Measurements from ENCODE around the gene UQCC2.

UQCC2 gene

DNA sequence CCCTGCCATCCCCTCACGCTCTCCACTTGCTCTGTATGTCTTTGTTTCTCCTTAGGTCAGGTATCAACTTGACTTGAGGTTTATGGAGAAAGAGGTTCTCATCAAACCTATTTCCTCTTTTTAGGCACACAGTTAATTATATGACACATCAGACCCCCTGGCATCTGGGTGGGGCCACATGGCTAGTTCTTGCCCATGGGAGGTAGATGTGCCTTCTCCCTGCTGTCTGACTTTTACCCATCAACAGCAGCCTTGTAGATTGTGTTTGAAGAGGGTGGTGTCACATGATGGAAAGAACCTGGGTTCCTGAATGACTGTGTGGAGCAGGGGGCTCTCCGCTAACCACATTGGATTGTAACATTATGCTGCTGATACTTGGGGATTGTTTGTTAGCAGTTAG lies 7.2 kb upstream of the UQCC2 start:
- no peak overlapping the region for H3K9ac ChIP-seq (ENCODE audit: low read depth in 1 of 2, low read length in 2 of 2)
- no peaks in the 10 kb centered on the region for H3K36me3 ChIP-seq (ENCODE audit: control insufficient read depth in 1 of 2, insufficient read depth in 2 of 2, low read length in 2 of 2)
- no peak overlapping the region for H3K4me3 ChIP-seq (ENCODE audit: low read depth in 1 of 2, low read length in 2 of 2)
- H3K9me3 ChIP-seq (ENCODE audit: control insufficient read depth in 1 of 2, low read length in 2 of 2): no peaks in the 10 kb centered on the region
- no peak overlapping the region for H3K27ac ChIP-seq (ENCODE audit: low read depth, low read length)
- no peaks in the 10 kb centered on the region for H3K27me3 ChIP-seq (ENCODE audit: control insufficient read depth in 1 of 2, insufficient read depth in 2 of 2, low read length in 2 of 2)
- no peaks in the 10 kb centered on the region for H3K4me1 ChIP-seq (ENCODE audit: control insufficient read depth in 1 of 2, insufficient read depth in 2 of 2, low read length in 2 of 2)

DNA sequence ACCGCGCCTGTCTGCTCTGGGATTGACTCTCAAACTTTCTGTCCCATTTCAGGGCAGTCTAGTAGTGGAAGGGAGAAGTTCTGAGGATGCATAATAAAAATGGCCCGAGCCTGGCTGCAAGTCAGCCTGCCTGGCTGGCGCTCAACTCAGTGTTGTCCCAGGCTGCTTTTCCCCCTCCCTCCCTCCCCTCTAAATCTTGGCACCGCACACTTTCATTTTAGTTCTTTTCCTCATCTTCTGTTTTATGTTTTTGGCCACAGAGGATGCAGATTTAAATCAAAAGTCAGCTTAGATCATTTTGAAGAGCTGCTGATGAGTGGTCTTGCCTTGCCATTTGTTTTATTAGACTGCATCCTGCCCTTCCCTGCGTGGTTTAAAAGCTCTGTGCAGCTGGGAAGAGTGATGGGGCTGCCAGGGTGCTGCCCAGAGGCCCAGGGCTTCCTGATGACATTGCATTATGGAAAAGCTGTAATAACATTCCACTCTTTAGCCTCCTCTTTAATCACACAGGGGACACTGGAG lies 6.5 kb upstream of the UQCC2 start:
- Histone ChIP-seq H3K9ac (ENCODE audit: low read depth in 1 of 2, low read length in 2 of 2) (no peak overlapping the region), H3K27ac (ENCODE audit: low read depth, low read length) (no peak overlapping the region), H3K4me3 (ENCODE audit: low read depth in 1 of 2, low read length in 2 of 2) (no peak overlapping the region), H3K27me3 (ENCODE audit: control insufficient read depth in 1 of 2, insufficient read depth in 2 of 2, low read length in 2 of 2) (no peaks in the 10 kb centered on the region), H3K9me3 (ENCODE audit: control insufficient read depth in 1 of 2, low read length in 2 of 2) (no peaks in the 10 kb centered on the region), H3K36me3 (ENCODE audit: control insufficient read depth in 1 of 2, insufficient read depth in 2 of 2, low read length in 2 of 2) (no peaks in the 10 kb centered on the region), H3K4me1 (ENCODE audit: control insufficient read depth in 1 of 2, insufficient read depth in 2 of 2, low read length in 2 of 2) (no peaks in the 10 kb centered on the region)

DNA sequence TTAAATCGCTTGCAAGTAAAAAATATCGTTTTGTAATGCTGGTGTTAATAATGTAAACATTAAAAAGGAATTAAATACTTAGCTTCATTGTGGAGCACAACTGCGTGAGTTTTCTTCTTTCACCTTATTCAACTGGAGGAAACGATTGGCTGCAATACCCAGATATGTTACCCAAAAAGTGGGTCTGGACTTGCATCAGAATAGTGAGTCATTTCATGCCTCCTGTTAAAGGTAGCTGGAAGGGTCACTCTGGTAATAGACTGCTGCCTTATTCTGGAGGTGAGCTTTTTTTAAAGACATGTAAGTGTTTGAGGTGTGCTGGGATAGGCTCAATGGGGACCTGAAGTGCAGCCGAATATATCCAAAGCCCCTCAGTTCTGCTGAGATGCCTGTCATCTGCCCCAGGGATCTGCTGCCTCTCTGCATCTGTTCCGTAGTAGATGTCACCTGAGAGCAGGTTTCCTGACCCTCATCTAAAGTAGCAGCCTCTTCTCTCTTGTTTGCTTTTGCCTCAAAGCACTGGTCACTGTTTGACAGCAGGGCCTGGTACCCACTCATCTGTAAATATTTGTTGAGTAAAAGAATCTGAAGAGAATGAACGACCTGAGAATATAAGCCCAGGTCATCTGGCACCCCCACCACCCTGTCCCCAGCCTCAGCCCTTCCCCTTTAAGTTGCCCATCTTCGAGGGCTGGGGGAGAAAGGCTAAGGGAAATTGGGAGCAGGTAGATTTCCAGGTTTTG lies 5.6 kb upstream of the UQCC2 start:
- Histone ChIP-seq H3K9ac (ENCODE audit: low read depth in 1 of 2, low read length in 2 of 2) (no peak overlapping the region), H3K27me3 (ENCODE audit: control insufficient read depth in 1 of 2, insufficient read depth in 2 of 2, low read length in 2 of 2) (no peaks in the 10 kb centered on the region), H3K9me3 (ENCODE audit: control insufficient read depth in 1 of 2, low read length in 2 of 2) (no peaks in the 10 kb centered on the region), H3K27ac (ENCODE audit: low read depth, low read length) (no peak overlapping the region), H3K4me3 (ENCODE audit: low read depth in 1 of 2, low read length in 2 of 2) (no peak overlapping the region), H3K4me1 (ENCODE audit: control insufficient read depth in 1 of 2, insufficient read depth in 2 of 2, low read length in 2 of 2) (peaks cover 0 to under 1% of the 10 kb centered on the region in 2 donors), H3K36me3 (ENCODE audit: control insufficient read depth in 1 of 2, insufficient read depth in 2 of 2, low read length in 2 of 2) (no peaks in the 10 kb centered on the region)

DNA sequence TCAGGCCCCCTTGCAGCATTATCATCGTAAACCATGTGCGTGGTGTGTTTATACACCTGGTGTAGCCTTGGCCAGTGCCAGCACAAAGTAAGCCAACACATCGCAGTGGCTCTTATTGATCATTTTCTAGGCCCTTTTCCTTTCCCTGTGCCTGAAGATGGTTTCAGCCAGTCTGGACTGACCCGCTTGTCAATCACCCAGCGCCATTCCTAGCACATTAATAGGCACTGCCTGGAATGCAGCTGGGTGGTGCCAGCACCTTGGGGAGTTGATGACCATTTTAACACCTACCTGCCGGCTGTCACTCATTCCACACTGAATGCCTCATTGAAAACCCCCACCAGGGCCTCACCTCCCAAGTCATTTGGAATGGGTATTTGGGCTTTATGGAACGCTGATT lies 4.9 kb upstream of the UQCC2 start:
- H3K4me1 ChIP-seq (ENCODE audit: control insufficient read depth in 1 of 2, insufficient read depth in 2 of 2, low read length in 2 of 2): peaks cover 3 to 4% of the 10 kb centered on the region in 2 donors

DNA sequence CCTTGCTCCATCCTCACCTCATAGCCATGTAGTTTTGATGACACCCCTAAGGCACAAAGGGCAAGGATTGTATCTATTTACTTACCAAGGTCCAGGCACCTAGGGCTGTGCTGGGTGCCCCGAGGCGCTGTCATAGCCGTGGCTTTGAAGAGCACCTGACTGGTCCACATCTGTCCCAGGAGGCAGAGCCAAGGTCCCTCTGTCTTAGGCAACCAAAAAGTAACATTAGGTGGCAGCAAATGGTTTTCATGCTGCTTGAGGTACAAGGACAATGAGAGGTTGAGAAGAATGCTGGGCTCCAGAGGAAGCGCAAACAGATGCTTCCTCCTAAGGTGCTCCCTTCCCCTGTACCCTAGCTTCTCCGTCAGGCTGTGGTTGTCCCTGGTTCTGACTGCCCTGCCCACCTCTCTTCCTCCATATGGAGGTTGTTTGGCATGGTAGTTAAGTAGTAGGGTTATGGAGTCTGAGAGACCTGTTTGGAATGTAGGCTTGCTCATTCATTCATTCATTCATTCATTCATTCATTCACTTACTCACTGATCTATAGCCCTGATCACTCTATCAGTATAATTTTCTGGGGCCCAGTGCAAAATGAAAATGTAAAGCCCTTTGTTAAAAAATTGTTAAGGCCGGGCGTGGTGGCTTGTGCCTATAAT lies 3.0 kb upstream of the UQCC2 start:
- H3K4me3 ChIP-seq (ENCODE audit: low read depth in 1 of 2, low read length in 2 of 2): no peak overlapping the region
- H3K36me3 ChIP-seq (ENCODE audit: control insufficient read depth in 1 of 2, insufficient read depth in 2 of 2, low read length in 2 of 2): peaks cover 0 to 6% of the 10 kb centered on the region in 2 donors
- H3K9ac ChIP-seq (ENCODE audit: low read depth in 1 of 2, low read length in 2 of 2): no peak overlapping the region
- H3K27me3 ChIP-seq (ENCODE audit: control insufficient read depth in 1 of 2, insufficient read depth in 2 of 2, low read length in 2 of 2): no peaks in the 10 kb centered on the region
- no peaks in the 10 kb centered on the region for H3K9me3 ChIP-seq (ENCODE audit: control insufficient read depth in 1 of 2, low read length in 2 of 2)
- H3K27ac ChIP-seq (ENCODE audit: low read depth, low read length): no peak overlapping the region
- H3K4me1 ChIP-seq (ENCODE audit: control insufficient read depth in 1 of 2, insufficient read depth in 2 of 2, low read length in 2 of 2): peaks cover 8 to 16% of the 10 kb centered on the region in 2 donors

More for the DNA sequence above, 4.9 kb upstream of the UQCC2 start:
- no peak overlapping the region for H3K27ac ChIP-seq (ENCODE audit: low read depth, low read length)
- no peak overlapping the region for H3K4me3 ChIP-seq (ENCODE audit: low read depth in 1 of 2, low read length in 2 of 2)
- no peaks in the 10 kb centered on the region for H3K27me3 ChIP-seq (ENCODE audit: control insufficient read depth in 1 of 2, insufficient read depth in 2 of 2, low read length in 2 of 2)
- H3K9me3 ChIP-seq (ENCODE audit: control insufficient read depth in 1 of 2, low read length in 2 of 2): no peaks in the 10 kb centered on the region
- no peak overlapping the region for H3K9ac ChIP-seq (ENCODE audit: low read depth in 1 of 2, low read length in 2 of 2)
- H3K36me3 ChIP-seq (ENCODE audit: control insufficient read depth in 1 of 2, insufficient read depth in 2 of 2, low read length in 2 of 2): no peaks in the 10 kb centered on the region

DNA sequence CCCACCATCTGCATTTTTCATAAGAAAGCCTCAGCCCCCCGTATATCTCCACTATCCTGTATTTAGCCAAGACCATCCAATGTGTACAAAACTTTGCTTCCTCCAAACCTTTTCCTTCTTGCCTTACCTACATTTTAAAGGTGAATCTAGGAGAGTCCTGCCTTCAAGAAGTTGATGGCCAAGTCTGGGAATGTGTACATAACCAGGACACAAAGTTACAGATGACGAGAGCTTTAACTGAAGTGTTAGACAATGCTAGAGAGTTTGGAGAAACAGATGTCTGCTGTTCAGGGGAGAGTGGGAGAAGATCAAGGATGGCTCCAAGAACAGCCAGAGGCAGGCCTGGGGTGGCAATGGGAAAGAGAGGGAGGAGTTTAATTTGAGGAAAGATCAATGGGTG lies 2.3 kb upstream of the UQCC2 start:
- Histone ChIP-seq H3K4me1 (ENCODE audit: control insufficient read depth in 1 of 2, insufficient read depth in 2 of 2, low read length in 2 of 2) (peaks cover 8 to 16% of the 10 kb centered on the region in 2 donors), H3K36me3 (ENCODE audit: control insufficient read depth in 1 of 2, insufficient read depth in 2 of 2, low read length in 2 of 2) (peaks cover 0 to 13% of the 10 kb centered on the region in 2 donors), H3K27ac (ENCODE audit: low read depth, low read length) (no peak overlapping the region), H3K9me3 (ENCODE audit: control insufficient read depth in 1 of 2, low read length in 2 of 2) (no peaks in the 10 kb centered on the region), H3K4me3 (ENCODE audit: low read depth in 1 of 2, low read length in 2 of 2) (no peak overlapping the region), H3K27me3 (ENCODE audit: control insufficient read depth in 1 of 2, insufficient read depth in 2 of 2, low read length in 2 of 2) (no peaks in the 10 kb centered on the region), H3K9ac (ENCODE audit: low read depth in 1 of 2, low read length in 2 of 2) (no peak overlapping the region)

DNA sequence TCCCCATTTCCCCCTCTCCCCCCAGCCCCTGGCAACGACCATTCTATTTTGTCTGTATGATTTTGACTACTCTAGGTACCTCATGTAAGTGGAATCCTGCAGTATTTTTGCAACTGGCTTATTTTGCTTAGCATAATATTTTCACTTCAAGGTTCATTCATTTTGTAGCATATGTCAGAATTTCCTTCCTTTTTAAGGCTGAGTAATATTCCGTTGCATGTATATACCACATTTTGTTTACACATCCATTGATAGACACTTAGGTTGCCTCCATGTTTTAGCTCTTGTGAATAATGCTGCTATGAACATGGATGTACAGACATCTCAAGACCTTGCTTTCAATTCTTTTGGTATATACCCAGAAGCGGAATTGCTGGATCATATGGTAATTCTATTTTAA lies 1.4 kb upstream of the UQCC2 start:
- H3K4me3 ChIP-seq (ENCODE audit: low read depth in 1 of 2, low read length in 2 of 2): no peak overlapping the region
- H3K9me3 ChIP-seq (ENCODE audit: control insufficient read depth in 1 of 2, low read length in 2 of 2): no peaks in the 10 kb centered on the region
- H3K9ac ChIP-seq (ENCODE audit: low read depth in 1 of 2, low read length in 2 of 2): no peak overlapping the region
- no peak overlapping the region for H3K27ac ChIP-seq (ENCODE audit: low read depth, low read length)
- H3K27me3 ChIP-seq (ENCODE audit: control insufficient read depth in 1 of 2, insufficient read depth in 2 of 2, low read length in 2 of 2): no peaks in the 10 kb centered on the region
- peaks cover 8 to 16% of the 10 kb centered on the region in 2 donors for H3K4me1 ChIP-seq (ENCODE audit: control insufficient read depth in 1 of 2, insufficient read depth in 2 of 2, low read length in 2 of 2)
- peaks cover 5 to 20% of the 10 kb centered on the region in 2 donors for H3K36me3 ChIP-seq (ENCODE audit: control insufficient read depth in 1 of 2, insufficient read depth in 2 of 2, low read length in 2 of 2)

DNA sequence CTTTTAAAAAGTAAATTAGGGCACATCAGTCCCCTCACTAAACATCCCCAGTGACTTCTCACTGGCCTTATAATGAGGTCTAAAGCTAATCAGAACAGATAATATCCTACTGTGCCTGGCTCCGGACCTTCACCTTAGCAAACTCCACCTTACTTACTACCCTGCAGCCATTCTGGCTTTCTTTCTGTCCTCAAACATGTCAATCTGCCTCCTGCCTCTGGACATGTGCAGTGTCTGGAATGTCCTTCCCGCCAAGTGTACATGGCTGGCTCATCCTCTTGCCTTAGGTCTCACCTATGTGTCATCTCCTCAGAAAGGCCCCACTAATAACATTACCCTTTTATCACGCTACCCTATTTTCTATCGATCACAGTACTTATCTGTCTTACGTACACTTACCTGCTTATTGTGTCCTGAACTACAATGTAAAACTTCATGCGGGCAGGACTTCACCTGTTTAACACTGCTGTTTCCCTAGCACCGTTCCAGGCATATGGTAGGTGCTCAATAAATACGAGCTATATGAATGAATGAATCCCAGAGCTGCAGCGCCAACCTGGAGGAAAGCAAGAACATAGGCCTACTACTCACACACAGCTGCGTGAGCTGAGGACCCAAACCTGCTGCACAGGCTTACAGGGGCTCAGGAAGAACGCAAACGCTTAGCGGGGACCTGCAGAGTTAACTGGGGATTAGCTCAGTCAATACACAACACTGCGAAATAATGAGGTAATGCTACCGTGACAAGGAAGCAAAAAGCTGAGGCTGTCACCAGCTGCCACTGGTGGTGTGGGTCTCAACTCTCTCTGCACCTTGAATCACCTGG lies 991 bp downstream of the UQCC2 start:
- Histone ChIP-seq H3K36me3 (ENCODE audit: control insufficient read depth in 1 of 2, insufficient read depth in 2 of 2, low read length in 2 of 2) (peaks cover 5 to 27% of the 10 kb centered on the region in 2 donors), H3K9me3 (ENCODE audit: control insufficient read depth in 1 of 2, low read length in 2 of 2) (no peaks in the 10 kb centered on the region), H3K27me3 (ENCODE audit: control insufficient read depth in 1 of 2, insufficient read depth in 2 of 2, low read length in 2 of 2) (no peaks in the 10 kb centered on the region), H3K27ac (ENCODE audit: low read depth, low read length) (no peak overlapping the region), H3K4me1 (ENCODE audit: control insufficient read depth in 1 of 2, insufficient read depth in 2 of 2, low read length in 2 of 2) (peaks cover 8 to 16% of the 10 kb centered on the region in 2 donors), H3K4me3 (ENCODE audit: low read depth in 1 of 2, low read length in 2 of 2) (peak overlapping the region; percentile 82 to 91), H3K9ac (ENCODE audit: low read depth in 1 of 2, low read length in 2 of 2) (peak overlapping the region; percentile 72 to 89)

DNA sequence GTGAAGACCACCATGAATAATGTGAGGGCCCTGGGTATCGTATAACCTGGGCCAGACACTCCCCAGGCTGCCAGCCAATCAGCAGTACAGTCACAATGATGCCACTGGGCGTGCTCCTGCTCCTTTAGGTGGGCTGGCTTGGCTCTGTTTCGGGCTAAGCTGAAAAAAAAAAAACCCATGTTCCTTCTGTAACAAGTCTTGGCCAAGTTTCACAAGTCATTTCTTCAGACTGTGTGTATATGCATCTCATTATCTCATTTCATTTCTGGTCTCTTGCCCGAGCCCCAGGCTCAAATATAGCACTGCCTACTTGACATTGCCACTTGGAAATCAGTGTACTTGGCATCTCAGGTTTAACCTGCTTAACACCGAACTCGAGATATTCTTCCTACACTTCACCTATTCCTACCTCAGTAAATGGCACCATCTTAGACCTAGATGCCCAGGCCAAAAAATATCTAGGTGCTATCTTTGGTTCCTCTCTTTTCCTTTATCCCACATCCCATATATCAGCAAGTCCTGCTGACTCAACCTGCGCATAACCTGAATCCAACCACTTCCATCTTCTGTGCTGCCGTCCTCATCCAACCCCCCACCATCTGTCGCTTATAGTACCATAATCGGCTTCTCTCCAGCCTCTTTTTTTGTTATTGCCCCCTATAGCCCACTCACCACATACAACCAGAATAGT lies 1.8 kb downstream of the UQCC2 start:
- Histone ChIP-seq H3K36me3 (ENCODE audit: control insufficient read depth in 1 of 2, insufficient read depth in 2 of 2, low read length in 2 of 2) (peaks cover 5 to 27% of the 10 kb centered on the region in 2 donors), H3K27ac (ENCODE audit: low read depth, low read length) (no peak overlapping the region), H3K9me3 (ENCODE audit: control insufficient read depth in 1 of 2, low read length in 2 of 2) (no peaks in the 10 kb centered on the region), H3K4me1 (ENCODE audit: control insufficient read depth in 1 of 2, insufficient read depth in 2 of 2, low read length in 2 of 2) (peaks cover 8 to 16% of the 10 kb centered on the region in 2 donors), H3K27me3 (ENCODE audit: control insufficient read depth in 1 of 2, insufficient read depth in 2 of 2, low read length in 2 of 2) (no peaks in the 10 kb centered on the region), H3K9ac (ENCODE audit: low read depth in 1 of 2, low read length in 2 of 2) (peak overlapping the region in 1 of 2 donors; percentile 72), H3K4me3 (ENCODE audit: low read depth in 1 of 2, low read length in 2 of 2) (no peak overlapping the region)

Measured in duodenal mucosa (tissue), 2 donors.